Aorta (tissue), 5 donors: Measurements from ENCODE around the gene PLD4. TPM values are rescaled to one million over a fixed set of nuclear protein-coding genes. Genes with fewer than 3 reads are reported as not detected.
"Not testable (repeated sequence)": the region's sequence is repeated elsewhere in the genome, so short reads cannot be mapped to it uniquely, and the experiment has no call there.

Experiments
- ATAC-seq: fragments of 200-7000 bp; cut with Tn5 transposase; one replicate; pipeline ENCODE4 v1.9.1; 2022; ENCODE audit warnings: moderate library complexity; ENCODE audit not compliant: low FRiP score
- DNase-seq, 2 donors: peaks; one replicate each; pipeline ENCODE4 v3.0.0-alpha.2; 2020
- H3K27ac ChIP-seq, 2 donors: one replicate each; pipeline ENCODE4 v1.5.1; 2013; ENCODE audit warnings: low read length in 2 of 2, mild to moderate bottlenecking in 2 of 2, moderate library complexity in 2 of 2, control low read depth in 1 of 2, inconsistent platforms in 1 of 2, low read depth in 1 of 2
- H3K27me3 ChIP-seq, 2 donors: one replicate each; pipeline ENCODE4 v1.6.1; 2013; ENCODE audit warnings: control low read depth in 1 of 2, low read length in 1 of 2, mild to moderate bottlenecking in 1 of 2, moderate library complexity in 1 of 2; ENCODE audit not compliant: insufficient read depth in 2 of 2, control insufficient read depth in 1 of 2
- H3K36me3 ChIP-seq, 2 donors: one replicate each; pipeline ENCODE4 v1.6.1; 2013; ENCODE audit warnings: control low read depth in 1 of 2, low read length in 1 of 2, mild to moderate bottlenecking in 1 of 2; ENCODE audit not compliant: insufficient read depth in 2 of 2, control insufficient read depth in 1 of 2
- H3K4me1 ChIP-seq, 2 donors: one replicate each; pipeline ENCODE4 v1.6.1; 2013; ENCODE audit warnings: low read length in 2 of 2, control low read depth in 1 of 2, mild to moderate bottlenecking in 1 of 2, moderate library complexity in 1 of 2; ENCODE audit not compliant: insufficient read depth in 2 of 2, control insufficient read depth in 1 of 2
- H3K4me3 ChIP-seq, 2 donors: one replicate each; pipeline ENCODE4 v1.5.1; 2013; ENCODE audit warnings: low read length in 2 of 2, control low read depth in 1 of 2, mild to moderate bottlenecking in 1 of 2
- H3K9me3 ChIP-seq: one replicate; pipeline ENCODE4 v1.6.1; 2013; ENCODE audit warnings: mild to moderate bottlenecking, low read length; ENCODE audit not compliant: control insufficient read depth
- WGBS, 2 donors: extraction: QIAGEN DNeasy Blood & Tissue Kit; methylation state at CpG; one replicate each; pipeline ENCODE4 v1.1.7; 2013; 5-methylcytosine and 5-hydroxymethylcytosine counted together
- intact Hi-C, 2 donors: fragments of 100-400 bp; cut with DNase I; formaldehyde crosslinking; loops; one replicate each; pipeline versions ENCODE4 v1.14.2 to v1.15.0; 2022
- polyA plus RNA-seq, 2 donors: library from polyadenylated mRNA; stranded (reverse); fragments of 200-250 nt; gene quantifications; one replicate each; pipeline ENCODE4 v1.2.3, GENCODE V29; 2013
- total RNA-seq, 2 donors: library from RNA; stranded (reverse); fragmentation: NEBNext Ultra II Directional; extraction: Animal tissue kit (Norgen Biotek cat#: 25700); gene quantifications; one replicate each; pipeline ENCODE4 v1.2.1, GENCODE V29; 2021
- donor health status: healthy with polysubstance abuse.
- donor health status: Bipolar disorder and iron deficiency.
- donor health status: DM: no; HTN: no; CAD: no.
- donor health status: DM: no; HTN: no; CAD: no.
- donor health status: DM: yes; HTN: yes; CAD: no.

The PLD4 gene
- total and polyA plus RNA-seq, 4 donors, result 0.38 to 1.7 (median 0.62) TPM; not detected in 1

- H3K4me1 ChIP-seq, H3K36me3 ChIP-seq, H3K27ac ChIP-seq, H3K4me3 ChIP-seq, ATAC-seq, intact Hi-C loops, H3K9me3 ChIP-seq, DNase-seq, H3K27me3 ChIP-seq: not testable (repeated sequence)
- WGBS, 2 donors, result 74 to 78% methylated on average over 38 of the region's 38 CpGs
Observed at GRCh38 chr14:104904650-104905578, 19.8 kb upstream of the PLD4 start.

GRCh38 chr14:104905579-104905933 lies 19.1 kb upstream of the PLD4 start:
- H3K4me1 ChIP-seq, H3K27ac ChIP-seq, H3K27me3 ChIP-seq, H3K9me3 ChIP-seq, intact Hi-C loops, ATAC-seq, H3K4me3 ChIP-seq, DNase-seq, H3K36me3 ChIP-seq: not testable (repeated sequence)
- WGBS, 2 donors, result 76 to 79% methylated on average over 25 to 28 of the region's 28 CpGs

DNA sequence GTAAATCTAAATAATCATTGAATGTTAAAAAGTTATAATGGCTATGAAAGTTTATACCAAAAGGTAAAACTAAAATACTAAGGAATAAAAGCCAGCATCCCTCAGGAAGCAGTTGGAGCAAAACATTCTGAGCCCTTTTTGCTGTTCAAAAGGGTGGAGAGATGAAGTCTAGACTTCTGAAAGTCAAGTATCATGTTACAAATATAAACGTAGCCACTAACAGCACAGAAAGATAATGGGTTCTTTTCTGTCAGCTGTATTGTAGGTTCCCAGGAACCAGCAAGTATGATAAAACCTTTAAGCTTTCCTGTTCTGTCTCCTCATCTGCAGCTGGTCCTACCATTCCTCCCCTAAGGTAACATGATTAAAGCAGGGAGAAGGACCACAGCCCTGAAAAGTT lies 16.4 kb upstream of the PLD4 start:
- Histone ChIP-seq H3K4me1 (no peaks in the 10 kb centered on the region), H3K27ac (no peak overlapping the region), H3K4me3 (no peak overlapping the region), H3K9me3 (peaks cover 4% of the 10 kb centered on the region), H3K36me3 (no peaks in the 10 kb centered on the region), H3K27me3 (no peaks in the 10 kb centered on the region)
- DNase-seq, result no peak
- intact Hi-C loops, result no loop called here
- no peak for ATAC-seq
- WGBS, 2 donors, result 4% methylated on average over 1 of the region's 1 CpG

GRCh38 chr14:104912053-104912452 lies 12.6 kb upstream of the PLD4 start:
- ATAC-seq (no peak), DNase-seq (no peak)
- Histone ChIP-seq H3K4me1 (no peaks in the 10 kb centered on the region), H3K27me3 (no peaks in the 10 kb centered on the region), H3K36me3 (no peaks in the 10 kb centered on the region), H3K9me3 (peaks cover 4% of the 10 kb centered on the region), H3K27ac (no peak overlapping the region), H3K4me3 (no peak overlapping the region)
- intact Hi-C loops, result no loop called here
- 88% methylated on average over 3 of the region's 3 CpGs for WGBS, 2 donors

- ATAC-seq (no peak), DNase-seq (no peak)
- no peaks in the 10 kb centered on the region for H3K27me3 ChIP-seq
- no peak overlapping the region for H3K27ac ChIP-seq
- H3K9me3 ChIP-seq, result peaks cover 4% of the 10 kb centered on the region
- no peaks in the 10 kb centered on the region for H3K4me1 ChIP-seq
- H3K36me3 ChIP-seq, result no peaks in the 10 kb centered on the region
- intact Hi-C loops, result no loop called here
- H3K4me3 ChIP-seq, result no peak overlapping the region
- 92 to 93% methylated on average over 7 of the region's 7 CpGs for WGBS, 2 donors
Observed at GRCh38 chr14:104913435-104913834, 11.2 kb upstream of the PLD4 start.

DNA sequence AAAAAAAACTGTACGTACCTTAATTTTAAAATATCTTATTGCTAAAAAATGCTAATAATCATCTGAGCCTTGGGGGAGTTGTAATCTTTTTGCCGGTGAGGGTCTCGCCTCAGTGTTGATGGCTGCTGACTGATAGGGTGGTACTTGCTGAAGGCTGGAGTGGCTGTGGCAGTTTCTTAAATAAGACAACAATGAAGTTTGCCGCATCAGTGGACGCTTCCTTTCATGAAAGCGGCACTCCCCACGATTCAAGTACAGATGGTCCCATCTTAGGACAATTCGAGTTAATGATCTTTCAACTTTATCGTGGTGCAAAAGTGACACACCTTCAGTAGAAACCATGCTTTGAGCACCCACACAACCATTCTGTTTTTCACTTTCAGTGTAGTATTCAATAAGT lies 7.6 kb upstream of the PLD4 start:
- WGBS, 2 donors, result 89 to 91% methylated on average over 9 of the region's 9 CpGs
- H3K9me3 ChIP-seq, result peaks cover 2% of the 10 kb centered on the region
- H3K36me3 ChIP-seq, result no peaks in the 10 kb centered on the region
- H3K4me3 ChIP-seq, result no peak overlapping the region
- intact Hi-C loops, result no loop called here
- no peak overlapping the region for H3K27ac ChIP-seq
- no peak for ATAC-seq
- no peaks in the 10 kb centered on the region for H3K27me3 ChIP-seq
- no peaks in the 10 kb centered on the region for H3K4me1 ChIP-seq
- DNase-seq, result no peak

DNA sequence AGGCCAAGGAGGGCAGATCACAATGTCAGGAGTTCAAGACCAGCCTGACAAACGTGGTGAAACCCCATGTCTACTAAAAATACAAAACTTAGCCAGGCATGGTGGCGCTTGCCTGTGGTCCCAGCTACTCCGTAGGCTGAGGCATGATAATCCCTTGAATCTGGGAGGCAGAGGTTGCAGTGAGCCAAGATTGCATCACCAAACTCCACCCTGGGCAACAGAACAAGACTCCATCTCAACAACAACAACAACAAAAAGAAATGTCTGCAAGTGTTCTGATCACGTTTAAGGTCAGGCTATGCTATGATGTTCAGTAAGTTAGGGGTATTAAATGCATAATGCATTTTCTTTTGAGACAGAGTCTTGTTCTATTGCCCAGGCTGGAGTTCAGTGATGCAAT lies 6.7 kb upstream of the PLD4 start:
- DNase-seq (no peak), ATAC-seq (no peak)
- 74 to 76% methylated on average over 4 of the region's 4 CpGs for WGBS, 2 donors
- Histone ChIP-seq H3K27me3 (no peaks in the 10 kb centered on the region), H3K4me1 (no peaks in the 10 kb centered on the region), H3K4me3 (no peak overlapping the region), H3K9me3 (no peaks in the 10 kb centered on the region), H3K27ac (no peak overlapping the region), H3K36me3 (no peaks in the 10 kb centered on the region)
- intact Hi-C loops, result no loop called here

- H3K27me3 ChIP-seq, DNase-seq, H3K36me3 ChIP-seq, intact Hi-C loops, H3K4me3 ChIP-seq, H3K4me1 ChIP-seq, H3K27ac ChIP-seq, H3K9me3 ChIP-seq, ATAC-seq: not testable (repeated sequence)
- 68 to 73% methylated on average over 12 of the region's 12 CpGs for WGBS, 2 donors
Observed at GRCh38 chr14:104919152-104919992, 5.3 kb upstream of the PLD4 start.

DNA sequence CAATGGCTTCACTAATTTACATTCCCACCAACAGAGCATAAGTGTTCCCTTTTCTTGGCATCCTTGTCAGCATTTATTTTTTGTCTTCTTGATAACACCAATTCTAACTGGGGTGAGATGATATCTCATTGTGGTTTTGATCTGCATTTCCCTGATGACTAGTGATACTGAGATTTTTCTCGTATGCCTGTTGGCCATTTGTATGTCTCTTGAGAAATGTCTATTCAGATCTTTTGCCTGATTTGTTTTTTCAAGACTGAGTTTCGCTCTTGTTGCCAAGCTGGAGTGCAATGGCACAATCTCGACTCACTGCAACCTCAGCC lies 4.7 kb upstream of the PLD4 start:
- Histone ChIP-seq H3K27ac (no peak overlapping the region), H3K36me3 (no peaks in the 10 kb centered on the region), H3K4me3 (no peak overlapping the region), H3K9me3 (peaks cover 2% of the 10 kb centered on the region), H3K27me3 (no peaks in the 10 kb centered on the region), H3K4me1 (no peaks in the 10 kb centered on the region)
- intact Hi-C loops, result no loop called here
- DNase-seq (no peak), ATAC-seq (no peak)
- WGBS, 2 donors, result 57 to 58% methylated on average over 3 of the region's 3 CpGs
